Retina (tissue), 1 donor: ENCODE results near the gene PDE5A.

Experiments
- DNase-seq: peaks from one replicate; pipeline ENCODE4 v3.0.0-alpha.2; 2016

Gene PDE5A

DNA sequence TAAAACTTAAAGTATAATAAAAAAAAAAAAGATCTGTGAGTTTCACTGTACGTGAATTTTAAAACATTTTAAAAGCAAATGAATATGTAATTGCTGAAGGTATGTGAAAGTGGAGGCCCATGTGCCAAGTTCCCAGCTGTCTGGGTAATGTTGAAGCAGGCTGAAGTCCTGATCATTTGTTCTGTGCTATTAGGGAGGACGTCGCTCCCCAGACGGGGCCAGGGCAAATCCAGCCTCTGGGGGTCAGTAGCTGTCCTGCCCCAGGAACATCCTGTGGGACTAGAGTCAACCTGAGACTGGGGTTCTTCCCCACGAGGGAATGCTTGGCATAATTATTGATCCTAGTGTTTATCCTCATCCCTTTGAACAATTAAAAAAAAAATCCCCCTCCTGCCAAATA is 48.8 kb downstream of the PDE5A start:
- DNase-seq = no peak

- peak; percentile 30 for DNase-seq
Observed at GRCh38 chr4:119570401-119570800, 58.2 kb downstream of the PDE5A start.

- no peak for DNase-seq
Observed at GRCh38 chr4:119564106-119564505, 64.5 kb downstream of the PDE5A start.

DNA sequence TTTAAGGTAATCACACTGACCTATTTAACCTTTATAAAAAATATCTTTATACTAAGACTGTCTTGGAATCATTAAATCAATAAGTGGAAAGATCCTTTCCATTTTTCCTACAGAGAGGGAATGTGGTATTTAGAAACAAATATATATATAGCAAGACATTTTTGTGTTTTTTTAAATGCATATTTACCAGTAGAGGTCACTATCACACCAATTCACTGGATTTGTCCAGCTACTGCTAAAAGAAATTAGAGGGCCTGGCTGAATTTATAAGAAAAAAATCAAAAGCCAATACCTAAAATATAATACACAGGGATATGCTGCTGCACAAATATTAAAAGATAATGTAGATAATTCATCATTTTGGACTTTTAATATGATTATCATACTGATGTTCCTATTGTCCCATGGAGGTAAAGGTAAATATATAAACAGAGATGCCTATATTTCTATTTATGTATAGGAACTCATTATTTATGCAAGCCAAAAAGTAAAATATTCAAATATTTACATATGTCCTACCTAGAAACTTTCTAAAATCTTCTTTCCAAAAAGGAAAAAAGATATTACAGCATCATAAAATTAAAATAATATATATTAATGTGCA is 69.5 kb downstream of the PDE5A start:
- no peak for DNase-seq

- no peak for DNase-seq
Observed at GRCh38 chr4:119550857-119551532, 77.6 kb downstream of the PDE5A start.

DNA sequence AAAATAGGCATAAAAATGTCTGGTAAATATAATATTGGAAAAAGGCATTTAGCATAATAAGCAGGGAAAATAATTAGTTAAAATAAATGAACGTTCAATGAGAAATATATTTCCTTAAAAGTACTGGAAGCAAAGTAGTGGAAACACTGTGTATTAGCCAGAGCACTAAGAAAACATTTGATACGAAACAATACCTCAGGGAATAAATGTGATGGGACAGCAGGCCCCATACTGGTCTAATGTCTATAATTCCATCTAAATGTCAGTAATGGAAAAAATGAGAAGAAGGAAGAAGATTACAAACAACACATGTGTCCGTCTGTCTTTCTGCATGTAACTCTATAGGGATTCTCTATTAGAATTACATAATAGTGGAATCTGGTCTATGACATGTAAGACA is 79.0 kb downstream of the PDE5A start:
- no peak for DNase-seq

GRCh38 chr4:119543779-119544178 is 84.8 kb downstream of the PDE5A start:
- DNase-seq = no peak

- DNase-seq = no peak
Observed at GRCh38 chr4:119543187-119543586, 85.4 kb downstream of the PDE5A start.

DNA sequence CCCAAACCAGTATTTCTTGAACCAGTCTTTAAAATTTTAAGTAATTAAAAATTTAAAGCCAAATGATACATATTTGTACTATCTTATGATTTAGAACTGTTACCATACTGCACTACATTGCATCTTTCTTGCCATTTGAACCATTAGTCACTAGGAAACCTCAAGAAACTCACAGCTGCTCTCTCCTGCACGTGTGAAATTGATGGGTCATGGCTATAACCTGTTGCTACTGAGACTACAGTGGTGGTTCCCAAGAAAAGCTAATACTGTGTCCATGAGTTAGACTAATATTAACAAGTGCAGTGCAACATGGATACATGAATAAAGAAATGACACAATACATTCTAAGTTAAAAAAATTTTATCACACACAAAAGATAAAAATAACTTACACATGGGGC is 88.4 kb downstream of the PDE5A start:
- no peak for DNase-seq

DNA sequence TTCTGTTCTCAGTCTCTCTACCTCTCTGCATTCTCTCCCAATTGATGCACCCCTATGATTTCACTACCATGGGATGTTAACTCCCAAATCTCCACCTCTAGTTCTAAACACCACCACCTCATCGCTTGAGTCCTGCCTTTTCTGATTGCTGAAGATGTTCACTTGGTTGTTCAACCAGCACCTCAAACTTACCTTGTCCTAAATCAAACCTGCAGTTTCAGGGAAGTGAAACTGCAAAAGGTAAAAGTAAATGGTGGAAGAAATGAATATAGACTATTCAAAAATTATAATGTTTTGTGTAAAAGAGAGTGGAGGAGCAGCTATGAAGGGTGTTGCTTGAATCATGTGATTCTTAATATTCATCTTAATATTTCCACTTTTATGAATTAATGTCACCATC is 91.0 kb downstream of the PDE5A start:
- DNase-seq = no peak

GRCh38 chr4:119536572-119537528 is 91.8 kb downstream of the PDE5A start:
- no peak for DNase-seq

GRCh38 chr4:119532319-119532718 is 96.3 kb downstream of the PDE5A start:
- DNase-seq = no peak

GRCh38 chr4:119529788-119530187 is 98.8 kb downstream of the PDE5A start:
- no peak for DNase-seq

GRCh38 chr4:119526786-119527550 is 101.6 kb downstream of the PDE5A start:
- no peak for DNase-seq

- DNase-seq = no peak
Observed at GRCh38 chr4:119525771-119526712, 102.6 kb downstream of the PDE5A start.

DNA sequence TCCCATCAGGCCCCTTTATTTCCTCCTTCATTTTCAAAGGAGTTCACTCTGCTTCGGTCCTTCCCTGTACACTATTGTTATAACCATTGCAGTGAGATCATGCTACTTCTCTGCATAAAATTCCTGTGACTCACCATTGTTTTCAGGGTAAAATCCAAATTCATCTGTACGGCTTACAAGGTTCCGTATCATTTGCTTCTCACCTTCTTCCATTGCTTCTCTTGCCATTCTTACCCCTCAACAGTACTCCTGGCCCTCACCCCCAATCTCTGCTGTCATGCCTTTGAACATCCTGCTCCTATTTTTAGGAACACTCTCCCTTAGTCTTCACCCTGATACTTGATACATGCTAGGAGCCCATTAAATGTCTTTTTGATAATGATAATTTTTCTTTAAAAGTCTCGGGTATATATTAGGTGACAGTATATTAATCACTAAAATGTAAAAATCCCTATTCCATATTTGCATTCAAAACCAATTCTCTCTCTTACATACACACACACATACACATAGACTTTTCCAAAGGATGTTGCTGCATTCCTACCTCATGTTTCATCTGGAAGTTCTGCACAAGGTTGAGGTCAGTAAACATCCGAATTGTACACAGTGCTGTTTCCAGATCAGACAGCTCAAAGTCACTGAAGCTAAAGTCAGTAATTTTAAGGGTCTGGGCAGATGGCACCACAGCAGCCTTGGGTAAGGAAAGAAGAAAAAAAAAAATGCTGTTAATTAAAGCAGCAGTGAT is 103.4 kb downstream of the PDE5A start:
- DNase-seq = no peak

GRCh38 chr4:119523399-119523798 is 105.2 kb downstream of the PDE5A start:
- DNase-seq = no peak

DNA sequence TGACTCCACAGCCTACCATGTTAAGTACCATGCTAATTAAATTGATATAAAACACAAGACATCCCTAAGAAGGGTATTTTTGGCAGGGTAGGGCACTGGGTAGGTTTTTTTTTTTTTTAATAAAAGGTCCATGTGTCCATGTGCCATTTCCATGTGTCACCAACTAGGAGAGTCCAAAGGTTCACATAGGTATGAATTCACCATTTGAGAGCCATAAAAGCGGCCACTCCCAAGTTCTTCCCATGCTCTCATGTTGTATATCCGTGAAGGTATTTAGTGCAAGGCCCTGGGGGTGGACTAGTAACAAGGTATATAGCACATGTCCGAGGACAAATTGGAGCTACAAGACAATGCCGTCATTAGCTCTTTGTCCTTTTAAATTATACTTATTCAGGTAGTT is 107.3 kb downstream of the PDE5A start:
- no peak for DNase-seq

DNA sequence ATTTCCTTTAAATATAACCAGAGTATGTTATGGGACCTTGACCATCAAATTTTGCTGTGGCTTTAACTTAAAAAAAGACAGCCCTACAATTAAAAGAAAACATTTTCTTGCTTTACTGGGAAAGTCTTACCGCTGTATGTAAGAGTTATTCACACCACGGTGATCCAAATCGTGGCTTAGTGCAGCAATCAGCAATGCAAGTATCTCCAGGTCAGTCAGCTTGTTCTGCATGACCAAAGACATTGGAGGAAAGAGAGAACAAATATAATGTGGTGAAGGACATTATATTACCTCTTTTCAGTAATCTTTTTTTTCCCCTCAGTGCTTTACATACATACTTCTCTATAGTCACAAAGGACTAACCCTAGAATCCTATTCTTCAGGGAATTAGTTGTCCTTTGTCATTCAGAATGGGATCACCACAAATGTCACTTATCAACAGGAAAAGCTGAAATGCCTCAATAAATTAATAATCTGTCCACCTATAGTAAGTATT is 109.6 kb downstream of the PDE5A start:
- no peak for DNase-seq

DNA sequence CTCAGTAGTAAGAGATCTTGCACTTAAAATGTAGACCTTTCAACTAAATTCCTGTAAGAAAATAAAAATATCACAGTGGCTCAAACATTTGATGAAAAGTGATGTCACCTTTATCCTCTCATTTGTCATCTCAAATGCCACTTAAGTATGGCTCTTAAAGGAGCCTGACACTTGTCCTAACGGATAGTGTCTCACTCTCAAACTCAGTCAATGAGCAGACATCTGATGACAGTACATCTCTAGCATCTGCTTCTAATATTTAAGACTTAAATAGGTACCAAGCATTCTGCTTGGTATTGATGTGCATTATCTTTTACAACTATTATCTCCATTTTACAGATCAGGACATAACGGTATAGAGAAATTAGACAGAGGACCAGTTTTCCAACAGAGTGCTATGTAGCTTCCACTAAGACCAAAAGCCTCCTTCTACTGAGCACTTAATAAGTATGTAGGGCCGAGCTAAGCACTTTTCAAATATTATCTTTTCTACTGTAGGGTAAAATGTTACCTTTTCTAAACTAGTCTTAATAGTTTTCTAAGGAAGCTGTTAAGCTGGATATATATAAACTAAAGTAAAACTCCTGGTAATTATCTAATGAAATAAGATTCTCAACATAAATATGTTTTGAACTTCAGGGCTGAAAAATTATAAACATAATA is 110.2 kb downstream of the PDE5A start:
- DNase-seq = no peak
